ENCODE measurements around the gene HINT3.

DNA sequence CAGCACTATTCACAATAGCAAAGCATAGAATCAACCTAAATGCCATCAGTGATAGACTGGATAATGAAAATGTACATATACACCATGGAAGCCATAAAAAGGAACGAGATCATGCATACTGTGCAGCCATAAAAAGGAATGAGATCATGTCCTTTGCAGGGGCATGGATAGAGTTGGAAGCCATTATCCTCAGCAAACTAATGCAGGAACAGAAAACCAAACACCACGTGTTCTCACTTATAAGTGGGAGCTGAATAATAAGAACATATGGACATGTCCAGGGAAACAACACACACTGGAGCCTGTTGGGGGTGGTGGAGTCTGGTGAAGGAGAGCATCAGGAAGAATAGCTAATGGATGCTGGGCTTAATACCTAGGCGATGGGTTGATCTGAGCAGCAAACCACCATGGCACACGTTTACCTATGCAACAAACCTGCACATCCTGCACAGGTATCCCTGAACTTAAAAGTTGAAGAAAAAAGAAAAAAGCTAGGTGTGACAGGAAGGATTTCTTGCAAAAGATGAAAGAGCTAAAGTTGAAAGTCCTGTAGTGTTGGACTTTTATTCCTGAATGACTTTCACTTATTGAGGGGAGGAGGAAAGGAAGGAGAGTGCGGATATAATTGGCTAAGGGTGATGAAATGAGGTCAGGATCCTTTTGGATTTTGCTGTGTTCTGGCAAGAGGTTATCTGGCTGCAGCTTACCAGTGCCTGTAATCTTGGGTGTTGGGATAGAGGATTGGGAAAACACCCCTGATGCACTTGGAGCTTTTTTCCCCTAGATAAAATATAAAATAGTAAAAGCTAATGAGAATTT is 38.3 kb downstream of the HINT3 start:
- TF ChIP-seq, protein P1, sequence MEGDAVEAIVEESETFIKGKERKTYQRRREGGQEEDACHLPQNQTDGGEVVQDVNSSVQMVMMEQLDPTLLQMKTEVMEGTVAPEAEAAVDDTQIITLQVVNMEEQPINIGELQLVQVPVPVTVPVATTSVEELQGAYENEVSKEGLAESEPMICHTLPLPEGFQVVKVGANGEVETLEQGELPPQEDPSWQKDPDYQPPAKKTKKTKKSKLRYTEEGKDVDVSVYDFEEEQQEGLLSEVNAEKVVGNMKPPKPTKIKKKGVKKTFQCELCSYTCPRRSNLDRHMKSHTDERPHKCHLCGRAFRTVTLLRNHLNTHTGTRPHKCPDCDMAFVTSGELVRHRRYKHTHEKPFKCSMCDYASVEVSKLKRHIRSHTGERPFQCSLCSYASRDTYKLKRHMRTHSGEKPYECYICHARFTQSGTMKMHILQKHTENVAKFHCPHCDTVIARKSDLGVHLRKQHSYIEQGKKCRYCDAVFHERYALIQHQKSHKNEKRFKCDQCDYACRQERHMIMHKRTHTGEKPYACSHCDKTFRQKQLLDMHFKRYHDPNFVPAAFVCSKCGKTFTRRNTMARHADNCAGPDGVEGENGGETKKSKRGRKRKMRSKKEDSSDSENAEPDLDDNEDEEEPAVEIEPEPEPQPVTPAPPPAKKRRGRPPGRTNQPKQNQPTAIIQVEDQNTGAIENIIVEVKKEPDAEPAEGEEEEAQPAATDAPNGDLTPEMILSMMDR (IDR thresholded peaks at IDR 0.05): no peak
- no peak for TF ChIP-seq POLR2A (IDR thresholded peaks at IDR 0.05)
